ENCODE measurements around the gene SLC22A23.

SLC22A23 gene

GRCh38 chr6:3413592-3413991 lies 43.3 kb downstream of the SLC22A23 start:
- TF ChIP-seq CTCF (IDR thresholded peaks at IDR 0.05; ENCODE audit: insufficient read depth, missing control alignments): no peak
- DNase-seq (ENCODE audit: insufficient read length, low spot score): no peak
- FAIRE-seq: no peak

GRCh38 chr6:3412779-3413500 lies 43.9 kb downstream of the SLC22A23 start:
- TF ChIP-seq CTCF (IDR thresholded peaks at IDR 0.05; ENCODE audit: insufficient read depth, missing control alignments): no peak
- FAIRE-seq (no peak), DNase-seq (ENCODE audit: insufficient read length, low spot score) (no peak)

- DNase-seq (ENCODE audit: insufficient read length, low spot score) (no peak), FAIRE-seq (no peak)
- TF ChIP-seq CTCF (IDR thresholded peaks at IDR 0.05; ENCODE audit: insufficient read depth, missing control alignments): no peak
These were observed 44.7 kb downstream of the SLC22A23 start for GRCh38 chr6:3411967-3412778.

DNA sequence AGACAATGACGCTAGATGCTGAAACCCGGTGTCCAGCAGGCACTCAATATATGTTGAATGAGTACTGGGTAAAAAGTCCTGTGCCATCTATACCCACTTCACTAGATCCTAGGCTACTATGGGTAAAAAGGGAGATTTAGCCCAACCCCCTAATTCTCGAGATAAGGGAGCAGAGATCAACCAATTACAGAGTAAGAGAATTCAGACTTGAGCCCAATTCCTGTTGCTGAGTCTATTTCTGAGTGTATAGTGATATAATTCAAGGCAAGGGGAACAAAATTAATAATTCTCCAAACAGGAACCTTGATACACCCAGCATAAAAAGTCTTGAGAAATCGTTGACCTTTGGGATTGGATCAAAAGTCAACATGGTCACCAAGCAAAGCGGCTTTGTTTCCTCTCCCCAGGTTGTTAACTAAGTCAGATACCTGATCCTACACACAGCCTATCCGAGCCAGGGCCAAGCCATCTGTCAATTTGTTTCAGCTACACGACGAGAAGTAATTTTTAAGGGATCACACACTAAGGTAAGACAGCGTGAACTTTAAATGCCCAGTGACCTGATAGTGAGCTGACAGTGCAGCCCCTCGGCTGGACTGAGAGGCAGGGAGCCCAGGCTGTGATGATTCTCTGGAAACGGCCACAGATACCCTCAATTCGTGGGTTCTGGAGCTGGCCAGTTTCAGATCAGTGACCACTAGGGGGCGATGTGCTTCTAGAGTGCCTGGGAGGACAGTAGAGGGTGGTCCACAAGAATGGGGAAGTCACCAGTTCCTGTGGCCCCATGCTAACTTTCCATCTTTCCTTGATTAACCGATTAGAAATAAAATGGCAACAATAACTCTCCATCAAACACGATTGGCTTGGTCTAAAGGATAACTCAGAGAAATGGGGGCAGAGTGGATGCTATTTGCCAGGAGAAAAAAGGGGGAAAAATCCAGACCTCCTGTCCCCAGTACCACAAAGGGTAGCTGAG lies 46.2 kb downstream of the SLC22A23 start:
- FAIRE-seq (peak; percentile 44), DNase-seq (ENCODE audit: insufficient read length, low spot score) (peak; percentile 51)
- TF ChIP-seq CTCF (IDR thresholded peaks at IDR 0.05; ENCODE audit: insufficient read depth, missing control alignments): peak; percentile 81

- no peak for DNase-seq (ENCODE audit: insufficient read length, low spot score)
- no peak for TF ChIP-seq CTCF (IDR thresholded peaks at IDR 0.05; ENCODE audit: insufficient read depth, missing control alignments)
- FAIRE-seq: no peak
These were observed 47.0 kb downstream of the SLC22A23 start for GRCh38 chr6:3409699-3410384.

DNA sequence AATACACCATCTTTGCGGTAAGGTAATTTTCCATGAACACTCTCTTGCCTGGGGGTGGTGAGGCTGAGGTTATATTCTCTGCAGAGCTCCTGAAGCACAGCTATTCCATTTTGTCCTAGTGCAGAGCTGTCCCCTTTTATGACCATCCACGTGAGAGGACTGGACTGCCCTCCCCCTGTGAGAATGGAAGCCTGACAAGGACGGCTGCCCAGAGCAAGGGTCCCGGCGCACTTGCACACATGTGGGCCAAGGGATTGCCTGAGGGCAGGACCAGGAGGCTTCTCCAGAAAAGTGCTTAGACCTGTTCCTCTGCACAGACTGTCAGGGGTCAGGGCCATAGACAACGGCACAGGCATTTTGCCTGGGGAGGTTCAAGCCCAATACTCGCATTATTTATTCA lies 48.2 kb downstream of the SLC22A23 start:
- TF ChIP-seq CTCF (IDR thresholded peaks at IDR 0.05; ENCODE audit: insufficient read depth, missing control alignments): no peak
- FAIRE-seq (no peak), DNase-seq (ENCODE audit: insufficient read length, low spot score) (no peak)

Data from D721Med (cell line).